ENCODE measurements around the gene ROCK2. TPM values are rescaled to one million over a fixed set of nuclear protein-coding genes. Genes with fewer than 3 reads are reported as not detected.

Gene ROCK2
- total RNA-seq, 1 donor from 2014 or later: 37.1 TPM

- no peak for DNase-seq (ENCODE audit: low read depth in 2 of 2)
Observed at GRCh38 chr2:11156396-11157075, 187.9 kb downstream of the ROCK2 start.

- no peak for DNase-seq (ENCODE audit: low read depth in 2 of 2)
Observed at GRCh38 chr2:11155381-11156035, 188.9 kb downstream of the ROCK2 start, which contains the start of gene SLC66A3. Gene SLC66A3, plus strand, starts transcription at chr2:11155467. Its CDS starts 80 bp downstream, at chr2:11155547.

GRCh38 chr2:11154923-11155380 is 189.5 kb downstream of the ROCK2 start:
- peak; percentile 97 for DNase-seq (ENCODE audit: low read depth in 2 of 2)

- DNase-seq (ENCODE audit: low read depth in 2 of 2): peak in 1 of 2 donors; percentile 29
Observed at GRCh38 chr2:11154016-11154922, 190.2 kb downstream of the ROCK2 start.

- no peak for DNase-seq (ENCODE audit: low read depth in 2 of 2)
Observed at GRCh38 chr2:11152591-11152990, 191.8 kb downstream of the ROCK2 start.

- no peak for DNase-seq (ENCODE audit: low read depth in 2 of 2)
Observed at GRCh38 chr2:11147263-11147662, 197.2 kb downstream of the ROCK2 start.

- no peak for DNase-seq (ENCODE audit: low read depth in 2 of 2)
Observed at GRCh38 chr2:11146076-11146475, 198.4 kb downstream of the ROCK2 start.

- DNase-seq (ENCODE audit: low read depth in 2 of 2): no peak
Observed at GRCh38 chr2:11145350-11145749, 199.1 kb downstream of the ROCK2 start.

GRCh38 chr2:11144738-11145079 is 199.7 kb downstream of the ROCK2 start:
- no peak for DNase-seq (ENCODE audit: low read depth in 2 of 2)

GRCh38 chr2:11144077-11144737 is 200.2 kb downstream of the ROCK2 start:
- DNase-seq (ENCODE audit: low read depth in 2 of 2): no peak

- DNase-seq (ENCODE audit: low read depth in 2 of 2): no peak
Observed at GRCh38 chr2:11142987-11143386, 201.4 kb downstream of the ROCK2 start.

- DNase-seq (ENCODE audit: low read depth in 2 of 2): no peak
Observed at GRCh38 chr2:11142330-11142729, 202.1 kb downstream of the ROCK2 start.

- DNase-seq (ENCODE audit: low read depth in 2 of 2): no peak
Observed at GRCh38 chr2:11141319-11141718, 203.1 kb downstream of the ROCK2 start.

GRCh38 chr2:11140492-11140891 is 203.9 kb downstream of the ROCK2 start:
- peak in 1 of 2 donors; percentile 13 for DNase-seq (ENCODE audit: low read depth in 2 of 2)

GRCh38 chr2:11134349-11134748 is 210.1 kb downstream of the ROCK2 start:
- no peak for DNase-seq (ENCODE audit: low read depth in 2 of 2)

GRCh38 chr2:11133936-11134320 is 210.5 kb downstream of the ROCK2 start:
- DNase-seq (ENCODE audit: low read depth in 2 of 2): no peak

- no peak for DNase-seq (ENCODE audit: low read depth in 2 of 2)
Observed at GRCh38 chr2:11133238-11133935, 211.0 kb downstream of the ROCK2 start.

GRCh38 chr2:11132036-11132671 is 212.3 kb downstream of the ROCK2 start:
- DNase-seq (ENCODE audit: low read depth in 2 of 2): peak in 1 of 2 donors; percentile 20

- DNase-seq (ENCODE audit: low read depth in 2 of 2): no peak
Observed at GRCh38 chr2:11131166-11131920, 213.1 kb downstream of the ROCK2 start.

Data from lung microvascular endothelial cell (primary cell).